Type B pancreatic cell (in vitro differentiated cells): ENCODE measurements around the gene FGD4. TPM values are rescaled to one million over a fixed set of nuclear protein-coding genes. Genes with fewer than 3 reads are reported as not detected.

Experiments
- DNase-seq: peaks from one replicate; pipeline ENCODE4 v3.0.0; 2021; ENCODE audit warnings: mixed read lengths; ENCODE audit not compliant: unreplicated experiment; ENCODE audit errors: extremely low spot score
- H3K27ac Mint-ChIP-seq: 2 replicates; pipeline ENCODE4 v1.8.0; 2021; ENCODE audit warnings: mild to moderate bottlenecking, mixed read lengths
- H3K27me3 Mint-ChIP-seq: 2 replicates; pipeline ENCODE4 v1.8.0; 2021; ENCODE audit warnings: mixed read lengths
- H3K36me3 Mint-ChIP-seq: 2 replicates; pipeline ENCODE4 v1.8.0; 2021; ENCODE audit warnings: mixed read lengths
- H3K4me1 Mint-ChIP-seq: one replicate; pipeline ENCODE4 v1.8.0; 2021; ENCODE audit warnings: mixed read lengths; ENCODE audit not compliant: unreplicated experiment
- H3K4me3 Mint-ChIP-seq: 2 replicates; pipeline ENCODE4 v1.8.0; 2021; ENCODE audit warnings: mild to moderate bottlenecking, mixed read lengths
- H3K9me3 Mint-ChIP-seq: 2 replicates; pipeline ENCODE4 v1.8.0; 2021; ENCODE audit warnings: mixed read lengths
- total RNA-seq: library from RNA; stranded (reverse); gene quantifications from 2 replicates; pipeline ENCODE4 v1.2.1, GENCODE V29; 2021; ENCODE audit warnings: low replicate concordance
- TF ChIP-seq, protein P1 (sequence below): fragments of 200-600 bp; sonication (generic); conservative IDR thresholded peaks from 2 replicates; pipeline ENCODE4 v1.5.0; 2021; ENCODE audit warnings: antibody characterized with exemption, mild to moderate bottlenecking

FGD4 gene
- total RNA-seq, 1 donor from 2014 or later, result 26.7 TPM

DNA sequence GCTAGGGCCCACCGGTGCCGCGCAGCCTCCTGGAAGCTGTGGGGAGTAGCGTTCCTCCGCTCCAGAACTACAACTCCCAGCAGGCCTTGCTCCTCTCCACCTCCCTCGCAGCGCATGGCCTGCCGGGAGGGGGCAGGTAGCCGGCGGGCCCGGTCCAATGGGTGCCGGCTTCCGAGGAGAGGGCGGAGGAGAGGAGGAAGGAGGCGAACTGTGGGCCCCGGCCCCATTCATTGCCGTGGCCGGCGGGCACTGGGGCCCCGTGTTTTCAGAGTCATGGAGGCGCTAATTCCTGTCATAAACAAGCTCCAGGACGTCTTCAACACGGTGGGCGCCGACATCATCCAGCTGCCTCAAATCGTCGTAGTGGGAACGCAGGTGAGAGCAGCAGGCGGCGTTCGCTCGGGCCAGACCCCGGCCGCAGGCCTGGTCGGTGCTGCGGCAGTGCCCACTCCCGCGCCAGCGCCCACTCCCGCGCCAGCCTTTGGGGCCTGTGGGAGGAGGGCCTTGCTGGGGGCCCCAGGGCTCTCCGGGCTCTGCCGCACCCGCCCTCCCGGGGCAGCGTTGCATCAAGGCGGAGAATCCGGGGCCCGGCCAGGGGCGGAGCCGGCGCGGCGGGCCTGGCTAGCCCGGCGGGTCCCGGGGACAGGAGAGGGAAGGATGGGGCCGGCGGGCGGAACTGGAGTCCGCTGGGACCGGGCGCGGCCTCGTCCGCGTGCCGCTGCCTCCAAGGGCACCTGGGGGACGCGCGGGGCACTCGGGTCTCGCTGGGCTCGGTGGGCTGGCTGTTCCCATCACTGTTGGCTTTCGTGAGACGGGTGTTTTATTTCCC is 279.9 kb downstream of the FGD4 start, which contains the start of gene DNM1L:
TSS of gene DNM1L (plus strand) at position 211 of the 829 bp plus-strand sequence. CDS start at position 274, 63 bp downstream.
- H3K4me1 Mint-ChIP-seq, result peaks cover 4% of the 10 kb centered on the region
- no peaks in the 10 kb centered on the region for H3K9me3 Mint-ChIP-seq
- DNase-seq, result peak; percentile 97

GRCh38 chr12:32679920-32680237 is 280.5 kb downstream of the FGD4 start:
- no peaks in the 10 kb centered on the region for H3K9me3 Mint-ChIP-seq
- peaks cover 11% of the 10 kb centered on the region for H3K36me3 Mint-ChIP-seq
- no peak for DNase-seq
- H3K27me3 Mint-ChIP-seq, result no peaks in the 10 kb centered on the region
- peak overlapping the region; percentile 91 for H3K27ac Mint-ChIP-seq
- H3K4me1 Mint-ChIP-seq, result peaks cover 4% of the 10 kb centered on the region
- TF ChIP-seq, protein P1, sequence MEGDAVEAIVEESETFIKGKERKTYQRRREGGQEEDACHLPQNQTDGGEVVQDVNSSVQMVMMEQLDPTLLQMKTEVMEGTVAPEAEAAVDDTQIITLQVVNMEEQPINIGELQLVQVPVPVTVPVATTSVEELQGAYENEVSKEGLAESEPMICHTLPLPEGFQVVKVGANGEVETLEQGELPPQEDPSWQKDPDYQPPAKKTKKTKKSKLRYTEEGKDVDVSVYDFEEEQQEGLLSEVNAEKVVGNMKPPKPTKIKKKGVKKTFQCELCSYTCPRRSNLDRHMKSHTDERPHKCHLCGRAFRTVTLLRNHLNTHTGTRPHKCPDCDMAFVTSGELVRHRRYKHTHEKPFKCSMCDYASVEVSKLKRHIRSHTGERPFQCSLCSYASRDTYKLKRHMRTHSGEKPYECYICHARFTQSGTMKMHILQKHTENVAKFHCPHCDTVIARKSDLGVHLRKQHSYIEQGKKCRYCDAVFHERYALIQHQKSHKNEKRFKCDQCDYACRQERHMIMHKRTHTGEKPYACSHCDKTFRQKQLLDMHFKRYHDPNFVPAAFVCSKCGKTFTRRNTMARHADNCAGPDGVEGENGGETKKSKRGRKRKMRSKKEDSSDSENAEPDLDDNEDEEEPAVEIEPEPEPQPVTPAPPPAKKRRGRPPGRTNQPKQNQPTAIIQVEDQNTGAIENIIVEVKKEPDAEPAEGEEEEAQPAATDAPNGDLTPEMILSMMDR, result no peak
- peak overlapping the region; percentile 89 for H3K4me3 Mint-ChIP-seq

More for the DNA sequence above, 279.9 kb downstream of the FGD4 start, which contains the start of gene DNM1L:
- Mint-ChIP-seq H3K36me3 (peaks cover 11% of the 10 kb centered on the region), H3K27me3 (no peaks in the 10 kb centered on the region), H3K4me3 (peak within 1 kb of the TSS; percentile 89), H3K27ac (peak within 1 kb of the TSS; percentile 93)
- TF ChIP-seq, protein P1, result peak; percentile 20

DNA sequence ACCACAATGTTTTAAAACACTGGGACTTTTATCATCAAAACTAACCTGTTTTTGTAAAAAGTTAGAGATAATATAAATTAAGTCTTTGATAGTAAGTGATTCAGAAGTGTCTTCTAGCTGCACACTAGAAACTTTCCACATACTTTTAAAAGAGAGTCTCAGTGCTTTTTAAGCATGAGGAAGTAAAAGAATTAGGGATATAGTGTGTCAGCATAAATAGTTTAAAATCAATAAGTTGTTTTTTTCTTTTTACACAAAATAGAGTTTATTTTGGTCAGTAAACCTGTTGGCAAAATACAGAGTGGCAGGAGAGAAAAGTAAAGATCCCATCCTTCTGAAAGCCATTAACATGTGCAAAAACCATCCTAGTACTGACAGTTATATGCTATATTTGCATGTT is 281.4 kb downstream of the FGD4 start:
- Mint-ChIP-seq H3K4me1 (peaks cover 4% of the 10 kb centered on the region), H3K36me3 (peaks cover 16% of the 10 kb centered on the region), H3K4me3 (peak overlapping the region; percentile 89), H3K9me3 (no peaks in the 10 kb centered on the region), H3K27ac (peak overlapping the region; percentile 91), H3K27me3 (no peaks in the 10 kb centered on the region)
- TF ChIP-seq, protein P1, result no peak
- no peak for DNase-seq

DNA sequence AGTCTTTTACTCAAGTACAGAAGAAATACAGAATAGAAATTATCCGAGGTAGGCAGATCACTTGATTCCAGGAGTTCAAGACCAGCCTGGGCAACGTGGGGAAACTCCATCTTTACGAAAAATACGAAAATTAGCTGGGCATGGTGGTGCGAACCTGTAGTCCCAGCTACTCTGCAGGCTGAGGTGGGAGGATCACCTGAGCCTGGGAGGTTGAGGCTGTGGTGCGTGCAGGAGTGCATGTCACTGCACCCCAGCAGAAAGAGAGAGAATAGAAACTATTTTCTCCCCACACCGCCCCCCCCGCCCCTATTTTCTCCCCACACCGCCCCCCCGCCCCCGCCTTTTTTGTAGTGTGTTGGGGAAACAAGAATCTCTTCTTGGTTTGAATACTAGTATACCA is 281.9 kb downstream of the FGD4 start:
- Mint-ChIP-seq H3K4me1 (peaks cover 4% of the 10 kb centered on the region), H3K36me3 (peaks cover 18% of the 10 kb centered on the region), H3K27ac (peak overlapping the region; percentile 91), H3K27me3 (no peaks in the 10 kb centered on the region), H3K4me3 (peak overlapping the region; percentile 55), H3K9me3 (no peaks in the 10 kb centered on the region)
- no peak for DNase-seq
- TF ChIP-seq, protein P1, result no peak

GRCh38 chr12:32686340-32686739 is 287.0 kb downstream of the FGD4 start:
- TF ChIP-seq, protein P1, result no peak
- H3K27ac Mint-ChIP-seq, result no peak overlapping the region
- H3K4me1 Mint-ChIP-seq, result no peaks in the 10 kb centered on the region
- H3K36me3 Mint-ChIP-seq, result peaks cover 51% of the 10 kb centered on the region
- H3K9me3 Mint-ChIP-seq, result peaks cover 5% of the 10 kb centered on the region
- H3K27me3 Mint-ChIP-seq, result no peaks in the 10 kb centered on the region
- no peak overlapping the region for H3K4me3 Mint-ChIP-seq
- DNase-seq, result no peak
